ENCODE measurements around the gene REX1BD. TPM values are rescaled to one million over a fixed set of nuclear protein-coding genes. Genes with fewer than 3 reads are reported as not detected.
A peak's percentile ranks its signal among the peaks of the same experiment; 100 is the strongest.

REX1BD gene
- total and polyA plus RNA-seq, 3 experiments from 2014 or later, result 107 to 169 (median 110) TPM

DNA sequence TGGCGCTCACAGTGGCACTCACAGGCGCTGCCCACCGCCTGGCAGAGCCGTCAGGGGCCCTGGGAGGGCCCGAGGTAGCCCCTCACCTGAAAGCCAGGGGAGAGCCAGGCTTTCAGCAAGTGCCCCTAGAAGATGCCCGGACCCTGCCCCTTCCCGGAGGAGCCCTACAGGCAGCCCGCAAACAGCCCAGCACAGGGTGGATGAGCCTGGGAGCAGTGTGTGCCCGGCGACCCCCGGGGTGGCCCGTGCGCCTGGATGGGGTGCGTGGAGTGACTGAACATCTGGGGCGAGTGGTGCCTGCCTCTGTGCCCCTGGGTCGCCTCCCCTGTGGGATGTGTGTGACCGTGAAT is 16.6 kb downstream of the REX1BD start:
- Mint-ChIP-seq H3K27me3 (peaks cover 36 to 57% of the 10 kb centered on the region in 2 donors), H3K9me3 (no peaks in the 10 kb centered on the region), H3K27ac (peak overlapping the region in 2 of 8 donors; percentile 71 to 80), H3K4me1 (peaks cover 7 to 30% (median 8%) of the 10 kb centered on the region in 3 donors), H3K36me3 (no peaks in the 10 kb centered on the region), H3K4me3 (peak overlapping the region in 3 of 7 donors; percentile 32 to 75 (median 59))
- H3K27ac ChIP-seq (ENCODE audit: low read depth, low read length), result no peak overlapping the region
- no peaks in the 10 kb centered on the region for H3K9me3 ChIP-seq (ENCODE audit: low read length)
- peaks cover 4% of the 10 kb centered on the region for H3K4me1 ChIP-seq (ENCODE audit: insufficient read depth, low read length)
- CTCF ChIA-PET, result interaction anchor here (0.7 kb wide), 1 partner anchor 119 kb away, joined by 3 read pairs; no protein-coding TSS in a partner anchor
- DNase-seq, result no peak
- POLR2A ChIA-PET, result interaction anchor here (0.5 to 0.6 kb wide), 2 partner anchors 34 to 58 kb away, joined by 3 to 5 read pairs; partner anchors contain the start of gene UBA52
- H3K4me3 ChIP-seq (ENCODE audit: low read length), result no peak overlapping the region
- peaks cover 53% of the 10 kb centered on the region for H3K27me3 ChIP-seq (ENCODE audit: insufficient read depth, low read length, poor library complexity, severe bottlenecking)
- no peaks in the 10 kb centered on the region for H3K36me3 ChIP-seq (ENCODE audit: insufficient read depth, low read length)

DNA sequence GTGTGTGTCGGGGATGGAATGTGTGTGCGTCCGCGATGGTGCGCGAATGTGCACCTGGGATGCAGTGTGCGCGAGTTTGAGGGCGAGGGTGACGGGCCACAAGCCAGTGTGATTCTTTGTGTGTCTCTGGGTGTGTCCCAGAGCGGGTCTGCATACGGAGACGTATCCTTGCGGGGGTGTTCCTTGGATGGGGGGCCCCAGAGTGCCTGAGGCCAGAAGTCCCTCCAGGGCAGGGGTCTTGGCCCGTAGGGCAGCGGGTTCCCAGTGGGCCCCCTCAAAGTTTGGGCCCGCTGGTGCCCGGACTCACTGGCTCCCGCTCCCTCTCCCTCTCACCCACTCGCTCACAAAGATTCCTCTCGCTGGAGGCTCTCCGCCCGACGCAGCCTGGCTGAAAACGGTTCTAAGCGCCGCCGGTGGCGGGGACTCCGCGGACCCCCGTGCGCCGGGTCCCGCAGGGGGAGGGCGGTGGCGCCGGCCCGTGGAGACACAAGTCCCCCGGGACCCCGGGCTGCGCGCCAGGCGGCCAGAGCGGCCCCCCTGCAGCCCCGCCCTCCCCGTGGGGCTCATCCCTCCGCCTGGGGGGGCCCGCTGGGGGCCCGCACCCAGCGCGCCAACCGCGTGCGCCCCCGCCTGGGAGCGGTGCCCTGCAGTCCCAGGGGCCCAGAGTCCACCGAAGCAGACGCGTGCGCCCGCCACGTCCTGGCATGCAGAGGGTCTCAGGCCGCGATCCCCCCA is 17.1 kb downstream of the REX1BD start:
- Mint-ChIP-seq H3K4me3 (peak overlapping the region in 5 of 7 donors; percentile 32 to 75 (median 59)), H3K9me3 (no peaks in the 10 kb centered on the region), H3K4me1 (peaks cover 7 to 30% (median 8%) of the 10 kb centered on the region in 3 donors), H3K27ac (peak overlapping the region in 2 of 8 donors; percentile 71 to 80), H3K36me3 (no peaks in the 10 kb centered on the region), H3K27me3 (peaks cover 39 to 57% of the 10 kb centered on the region in 2 donors)
- peaks cover 4% of the 10 kb centered on the region for H3K4me1 ChIP-seq (ENCODE audit: insufficient read depth, low read length)
- no peak for DNase-seq
- no peak overlapping the region for H3K4me3 ChIP-seq (ENCODE audit: low read length)
- peaks cover 58% of the 10 kb centered on the region for H3K27me3 ChIP-seq (ENCODE audit: insufficient read depth, low read length, poor library complexity, severe bottlenecking)
- ChIA-PET CTCF (no interaction called here), POLR2A (interaction anchor here (0.6 kb wide), 1 partner anchor 57 kb away, joined by 5 read pairs; no protein-coding TSS in a partner anchor)
- H3K9me3 ChIP-seq (ENCODE audit: low read length), result no peaks in the 10 kb centered on the region
- no peaks in the 10 kb centered on the region for H3K36me3 ChIP-seq (ENCODE audit: insufficient read depth, low read length)
- H3K27ac ChIP-seq (ENCODE audit: low read depth, low read length), result no peak overlapping the region

DNA sequence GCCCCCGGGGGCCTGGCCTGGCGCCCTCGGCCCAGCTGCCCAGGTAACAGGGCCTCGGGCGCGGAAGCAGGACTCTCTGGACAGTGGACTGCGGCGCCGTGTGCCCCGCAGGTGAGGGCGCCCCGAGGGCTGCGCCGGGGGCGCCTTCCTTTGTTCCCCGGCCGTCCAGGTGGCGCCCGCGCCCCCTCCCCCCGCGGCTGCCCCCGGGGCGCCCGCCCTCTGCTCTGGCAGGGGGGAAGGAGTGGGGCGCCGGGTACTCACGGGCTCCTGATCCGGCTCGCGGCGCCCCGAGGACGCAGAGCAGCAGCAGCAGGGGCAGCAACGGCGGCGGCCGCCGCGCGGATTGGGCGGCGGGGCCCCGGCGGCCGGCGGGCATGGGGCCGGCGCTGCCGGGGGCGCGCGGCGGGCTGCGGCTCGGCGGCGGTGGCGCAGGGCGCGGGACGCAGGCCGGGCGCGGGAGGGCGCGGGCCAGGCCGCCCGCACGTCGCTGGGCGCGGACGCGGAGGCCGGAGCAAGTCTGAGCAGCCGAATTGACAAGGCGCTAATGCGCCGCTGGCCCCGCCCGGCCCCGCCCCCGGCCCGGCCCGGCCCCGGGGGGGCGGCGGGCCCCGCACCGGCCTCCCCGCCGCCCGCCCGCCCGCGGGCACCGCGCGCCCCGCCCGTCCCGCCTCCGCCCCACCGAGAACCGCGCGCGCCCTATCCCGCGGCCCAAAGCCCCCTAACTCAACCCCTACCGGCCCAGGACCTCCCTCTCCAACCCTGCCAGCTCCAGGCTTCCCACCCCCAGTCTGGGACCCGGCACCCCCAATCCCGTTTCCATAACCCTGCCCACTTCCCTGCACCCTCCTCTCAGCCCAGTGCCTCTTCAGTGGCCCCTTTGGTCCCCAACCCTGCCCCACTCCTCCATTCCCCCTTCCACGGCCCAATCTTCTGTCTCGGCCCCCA is 18.0 kb downstream of the REX1BD start, which contains the start of gene CRLF1:
CRLF1 (minus strand) TSS at position 519 of the 945 bp plus-strand sequence; CDS start at position 376, 143 bp downstream.
- Histone ChIP-seq H3K27me3 (ENCODE audit: insufficient read depth, low read length, poor library complexity, severe bottlenecking) (peaks cover 64% of the 10 kb centered on the region), H3K4me3 (ENCODE audit: low read length) (no peak within 1 kb of the TSS), H3K36me3 (ENCODE audit: insufficient read depth, low read length) (no peaks in the 10 kb centered on the region), H3K4me1 (ENCODE audit: insufficient read depth, low read length) (peaks cover 9% of the 10 kb centered on the region), H3K27ac (ENCODE audit: low read depth, low read length) (no peak within 1 kb of the TSS), H3K9me3 (ENCODE audit: low read length) (no peaks in the 10 kb centered on the region)
- Mint-ChIP-seq H3K27ac (no peak within 1 kb of the TSS), H3K36me3 (peaks cover 0 to 1% (median 0%) of the 10 kb centered on the region in 3 donors), H3K9me3 (no peaks in the 10 kb centered on the region), H3K4me1 (peaks cover 11 to 36% (median 13%) of the 10 kb centered on the region in 3 donors), H3K4me3 (peak within 1 kb of the TSS in 4 of 7 donors; percentile 32 to 73 (median 52)), H3K27me3 (peaks cover 44 to 63% of the 10 kb centered on the region in 2 donors)
- ChIA-PET CTCF (interaction anchor here (1.0 to 1.2 kb wide), 2 partner anchors 14 to 241 kb away, joined by 3 to 4 read pairs; no protein-coding TSS in a partner anchor), POLR2A (interaction anchor here (0.8 kb wide), 1 partner anchor 18 kb away, joined by 3 read pairs; no protein-coding TSS in a partner anchor)
- DNase-seq, result no peak

DNA sequence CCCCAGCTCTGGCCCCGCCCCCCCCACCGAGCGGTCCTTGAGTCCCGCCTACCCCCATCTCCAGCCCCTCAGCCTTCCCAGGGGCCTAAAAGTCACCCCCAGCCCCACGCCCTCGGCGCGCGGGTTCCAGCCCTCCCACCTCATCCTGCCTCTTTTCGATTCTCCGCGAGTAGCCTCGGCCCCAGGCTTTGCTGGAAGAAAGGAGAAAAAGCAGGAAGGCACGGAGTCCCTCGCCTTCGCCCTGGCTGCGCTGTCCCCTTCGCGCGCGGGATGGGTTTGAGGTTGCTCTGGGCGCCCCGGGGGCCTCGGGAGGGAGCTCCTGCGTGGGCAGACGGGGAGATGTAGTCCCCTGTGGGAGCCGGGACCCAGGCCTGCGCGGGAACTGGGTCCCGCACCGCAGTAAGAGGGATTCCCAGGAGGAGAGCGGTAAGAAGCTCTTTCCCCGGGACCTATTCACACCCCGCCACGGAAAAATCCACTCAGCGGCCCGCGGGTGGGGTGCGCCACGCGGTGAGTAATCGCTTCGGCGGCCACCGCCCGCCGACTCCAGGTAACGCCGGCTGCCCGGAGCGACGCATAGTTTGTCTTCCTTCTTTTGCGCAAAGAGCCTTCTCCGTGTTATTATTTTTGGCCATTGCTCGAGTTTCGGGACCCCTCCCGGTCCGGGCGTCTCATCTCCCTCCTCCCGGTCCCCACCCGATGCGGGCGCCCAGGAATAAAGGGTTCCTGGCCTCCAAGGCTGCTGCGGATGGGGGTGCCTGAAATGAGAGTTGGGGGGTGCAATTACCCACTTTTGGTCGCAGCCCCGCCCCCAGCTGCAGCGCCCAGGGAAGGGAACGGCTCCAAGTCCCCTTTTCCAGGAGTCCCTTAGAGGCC is 18.9 kb downstream of the REX1BD start:
- H3K36me3 Mint-ChIP-seq, result peaks cover 0 to 1% (median 0%) of the 10 kb centered on the region in 3 donors
- DNase-seq, result no peak
- Histone ChIP-seq H3K9me3 (ENCODE audit: low read length) (no peaks in the 10 kb centered on the region), H3K27ac (ENCODE audit: low read depth, low read length) (no peak overlapping the region), H3K4me1 (ENCODE audit: insufficient read depth, low read length) (peaks cover 17% of the 10 kb centered on the region), H3K36me3 (ENCODE audit: insufficient read depth, low read length) (no peaks in the 10 kb centered on the region), H3K27me3 (ENCODE audit: insufficient read depth, low read length, poor library complexity, severe bottlenecking) (peaks cover 72% of the 10 kb centered on the region), H3K4me3 (ENCODE audit: low read length) (no peak overlapping the region)
- no peak overlapping the region for H3K27ac Mint-ChIP-seq
- peak overlapping the region in 3 of 7 donors; percentile 8 to 35 (median 32) for H3K4me3 Mint-ChIP-seq
- H3K27me3 Mint-ChIP-seq, result peaks cover 52 to 65% of the 10 kb centered on the region in 2 donors
- H3K4me1 Mint-ChIP-seq, result peaks cover 16 to 44% (median 20%) of the 10 kb centered on the region in 3 donors
- POLR2A ChIA-PET, result interaction anchor here (0.8 kb wide), 1 partner anchor 17 kb away, joined by 3 read pairs; no protein-coding TSS in a partner anchor
- CTCF ChIA-PET, result interaction anchor here (1.0 to 1.2 kb wide), 2 partner anchors 15 to 240 kb away, joined by 3 to 4 read pairs; no protein-coding TSS in a partner anchor
- no peaks in the 10 kb centered on the region for H3K9me3 Mint-ChIP-seq

DNA sequence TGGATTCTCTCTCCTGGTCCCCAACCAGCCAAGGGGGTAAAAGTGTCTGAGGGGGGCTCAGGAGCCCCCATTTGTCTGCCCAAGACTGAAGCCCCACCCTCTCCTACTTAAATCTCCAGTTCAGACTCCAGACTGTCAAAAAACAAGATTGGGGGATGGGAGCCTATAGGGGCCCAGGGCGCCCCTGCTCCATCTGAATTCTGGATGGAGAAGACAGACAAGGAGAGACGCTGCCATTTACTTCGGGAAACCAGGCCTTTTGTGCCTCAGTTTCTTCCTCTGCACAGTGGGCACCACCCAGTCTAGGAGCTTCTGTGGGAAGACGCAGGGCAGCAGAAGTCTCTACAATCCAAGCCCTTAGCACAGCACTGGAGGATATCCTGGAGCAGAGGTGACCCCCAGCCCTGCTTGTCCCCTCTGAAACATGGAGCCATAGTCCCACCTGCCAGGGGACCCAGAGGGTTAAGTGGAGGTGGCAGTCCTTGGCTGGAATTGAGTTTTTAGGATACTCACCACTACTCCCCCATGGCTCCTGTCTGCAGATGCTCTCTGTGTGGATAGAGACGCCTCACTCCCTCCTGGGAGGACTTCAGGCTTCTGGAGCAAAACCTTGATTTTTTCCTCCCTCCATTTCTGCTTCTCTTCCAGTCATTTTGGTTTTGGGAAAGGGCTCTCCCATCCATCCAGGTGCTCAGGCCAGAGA is 19.7 kb downstream of the REX1BD start:
- Mint-ChIP-seq H3K4me1 (peaks cover 16 to 44% (median 24%) of the 10 kb centered on the region in 3 donors), H3K4me3 (peak overlapping the region in 2 of 7 donors; percentile 2 to 40), H3K9me3 (no peaks in the 10 kb centered on the region), H3K27me3 (peaks cover 56 to 62% of the 10 kb centered on the region in 2 donors), H3K36me3 (peaks cover 0 to 1% (median 0%) of the 10 kb centered on the region in 3 donors), H3K27ac (no peak overlapping the region)
- H3K9me3 ChIP-seq (ENCODE audit: low read length), result no peaks in the 10 kb centered on the region
- ChIA-PET CTCF (interaction anchor here (1.2 kb wide), 1 partner anchor 239 kb away, joined by 4 read pairs; no protein-coding TSS in a partner anchor), POLR2A (no interaction called here)
- peaks cover 75% of the 10 kb centered on the region for H3K27me3 ChIP-seq (ENCODE audit: insufficient read depth, low read length, poor library complexity, severe bottlenecking)
- H3K4me1 ChIP-seq (ENCODE audit: insufficient read depth, low read length), result peaks cover 22% of the 10 kb centered on the region
- no peak for DNase-seq
- H3K27ac ChIP-seq (ENCODE audit: low read depth, low read length), result no peak overlapping the region
- no peaks in the 10 kb centered on the region for H3K36me3 ChIP-seq (ENCODE audit: insufficient read depth, low read length)
- H3K4me3 ChIP-seq (ENCODE audit: low read length), result no peak overlapping the region

DNA sequence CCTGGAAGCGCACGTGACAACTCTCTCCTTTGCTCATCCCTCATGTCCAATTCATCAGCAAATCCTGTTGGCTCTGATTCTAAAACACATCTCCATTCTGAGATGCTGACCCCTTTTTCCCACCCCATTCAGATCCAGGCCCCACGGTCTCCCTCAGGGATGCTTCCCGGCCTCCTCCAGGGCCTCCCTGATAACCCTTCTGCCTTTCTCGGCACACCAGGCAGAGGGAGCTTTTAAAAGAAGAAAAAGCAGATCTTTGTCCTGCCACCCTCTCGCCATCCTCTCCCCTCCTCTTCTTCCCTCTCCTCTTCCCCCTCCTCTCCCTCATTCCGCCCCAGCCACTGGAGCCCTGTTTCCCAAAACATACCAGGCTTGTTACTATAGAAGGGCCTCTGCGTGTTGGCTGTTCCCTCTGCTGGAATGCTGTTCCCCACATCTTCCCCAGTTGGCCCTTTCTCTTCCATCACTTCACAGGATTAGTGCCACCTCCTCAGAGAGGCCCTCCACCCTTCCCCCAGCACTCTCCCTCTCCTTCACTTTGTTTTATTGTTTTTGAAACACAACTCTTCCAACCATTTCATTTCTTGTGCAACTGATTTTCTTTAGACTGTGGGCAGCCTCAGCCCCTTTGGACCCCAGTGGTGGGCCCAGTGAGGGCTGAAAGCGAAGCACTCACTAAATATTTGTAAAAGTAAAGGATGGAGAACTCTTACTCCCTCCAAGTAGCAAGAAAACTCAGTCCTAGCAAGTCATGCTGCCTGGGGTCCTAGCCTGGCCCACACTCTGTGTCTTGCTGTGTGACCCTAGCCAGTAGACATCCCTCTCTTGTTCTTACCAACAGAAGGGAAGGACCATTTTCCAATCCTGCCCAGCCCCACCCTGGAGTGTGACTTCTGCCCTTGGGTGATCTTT is 20.5 kb downstream of the REX1BD start:
- H3K4me3 Mint-ChIP-seq, result peak overlapping the region in 3 of 7 donors; percentile 2 to 40 (median 14)
- peaks cover 18 to 49% (median 25%) of the 10 kb centered on the region in 3 donors for H3K4me1 Mint-ChIP-seq
- H3K4me1 ChIP-seq (ENCODE audit: insufficient read depth, low read length), result peaks cover 24% of the 10 kb centered on the region
- ChIA-PET POLR2A (no interaction called here), CTCF (interaction anchor here (1.0 kb wide), 1 partner anchor 37 kb away, joined by 3 read pairs; the partner anchor contains the start of gene UBA52)
- H3K4me3 ChIP-seq (ENCODE audit: low read length), result no peak overlapping the region
- no peaks in the 10 kb centered on the region for H3K36me3 ChIP-seq (ENCODE audit: insufficient read depth, low read length)
- peaks cover 0 to 1% (median 0%) of the 10 kb centered on the region in 3 donors for H3K36me3 Mint-ChIP-seq
- no peaks in the 10 kb centered on the region for H3K9me3 ChIP-seq (ENCODE audit: low read length)
- no peak for DNase-seq
- peaks cover 60 to 67% of the 10 kb centered on the region in 2 donors for H3K27me3 Mint-ChIP-seq
- no peaks in the 10 kb centered on the region for H3K9me3 Mint-ChIP-seq
- H3K27ac Mint-ChIP-seq, result no peak overlapping the region
- peaks cover 80% of the 10 kb centered on the region for H3K27me3 ChIP-seq (ENCODE audit: insufficient read depth, low read length, poor library complexity, severe bottlenecking)
- H3K27ac ChIP-seq (ENCODE audit: low read depth, low read length), result no peak overlapping the region

All from CD8-positive, alpha-beta memory T cell (primary cell).